ENCODE results near the gene CDCA3. TPM values are rescaled to one million over a fixed set of nuclear protein-coding genes. Genes with fewer than 3 reads are reported as not detected.
A peak's percentile ranks its signal among the peaks of the same experiment; 100 is the strongest.
"Not testable (repeated sequence)": the region's sequence is repeated elsewhere in the genome, so short reads cannot be mapped to it uniquely, and the experiment has no call there.

CDCA3 gene
- total and polyA plus RNA-seq, 8 donors: 0.08 to 1.2 (median 0.73) TPM

DNA sequence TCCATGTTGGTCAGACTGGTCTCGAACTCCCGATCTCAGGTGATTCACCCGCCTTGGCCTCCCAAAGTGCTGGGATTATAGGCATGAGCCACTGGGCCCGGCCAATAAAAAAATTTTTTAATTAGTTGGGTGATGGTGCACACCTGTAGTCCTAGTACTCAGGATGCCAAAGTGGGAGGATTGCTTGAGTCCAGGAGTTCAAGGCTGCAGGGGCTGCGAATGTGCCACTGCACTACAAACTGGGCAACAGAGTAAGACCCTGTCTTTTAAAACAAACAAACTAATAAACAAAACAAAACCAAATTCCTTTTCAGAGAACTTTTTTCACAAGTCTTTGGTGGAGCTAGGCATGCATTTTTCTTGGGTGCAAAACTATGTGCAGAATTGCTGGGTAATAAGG is 32.2 kb upstream of the CDCA3 start:
- intact Hi-C loops (cut with DNase I): no loop called here
- 94 to 96% methylated on average over 5 of the region's 5 CpGs for WGBS, 2 donors
- FAIRE-seq: no peak
- no peak for TF ChIP-seq CTCF (IDR thresholded peaks at IDR 0.05)
- ATAC-seq: no peak
- Histone ChIP-seq H3K4me1 (peaks cover 0 to 4% (median 0%) of the 10 kb centered on the region in 3 donors), H3K27ac (no peak overlapping the region), H3K36me3 (no peaks in the 10 kb centered on the region), H3K4me3 (no peak overlapping the region), H3K9me3 (no peaks in the 10 kb centered on the region), H3K27me3 (no peaks in the 10 kb centered on the region)
- no peak for DNase-seq

- H3K36me3 ChIP-seq; H3K4me1 ChIP-seq; FAIRE-seq; H3K4me3 ChIP-seq; H3K27me3 ChIP-seq; DNase-seq; intact Hi-C loops (cut with DNase I); H3K27ac ChIP-seq; ATAC-seq; H3K9me3 ChIP-seq: not testable (repeated sequence)
- 88 to 95% methylated on average over 11 of the region's 11 CpGs for WGBS, 2 donors
Observed at GRCh38 chr12:6879824-6880223, 28.7 kb upstream of the CDCA3 start.

- DNase-seq: peak in 1 of 6 donors; percentile 11
- intact Hi-C loops (cut with DNase I); H3K9me3 ChIP-seq; H3K27me3 ChIP-seq; ATAC-seq; FAIRE-seq: not testable (repeated sequence)
- peaks cover 0 to 11% (median 0%) of the 10 kb centered on the region in 3 donors for H3K36me3 ChIP-seq
- WGBS, 2 donors: 51 to 53% methylated on average over 9 of the region's 9 CpGs
- peak overlapping the region; percentile 67 to 82 (median 78) for H3K4me3 ChIP-seq
- H3K4me1 ChIP-seq: peaks cover 7 to 19% (median 9%) of the 10 kb centered on the region in 3 donors
- H3K27ac ChIP-seq: peak overlapping the region in 3 of 4 donors; percentile 53 to 81 (median 74)
Observed at GRCh38 chr12:6874015-6874368, 22.9 kb upstream of the CDCA3 start.

GRCh38 chr12:6873094-6874014 is 22.3 kb upstream of the CDCA3 start, which contains the start of gene SPSB2:
Gene SPSB2 (minus strand): TSS chr12:6873303. CDS start chr12:6872901, 402 bp downstream.
- Histone ChIP-seq H3K36me3 (peaks cover 0 to 11% (median 0%) of the 10 kb centered on the region in 3 donors), H3K4me1 (peaks cover 9 to 23% (median 13%) of the 10 kb centered on the region in 3 donors), H3K27ac (peak within 1 kb of the TSS; percentile 31 to 81 (median 64)), H3K4me3 (peak within 1 kb of the TSS; percentile 67 to 82 (median 78)), H3K9me3 (no peaks in the 10 kb centered on the region), H3K27me3 (no peaks in the 10 kb centered on the region)
- peak; percentile 91 to 94 (median 92) for ATAC-seq
- FAIRE-seq: no peak
- 0 to 1% methylated on average over 46 to 66 of the region's 66 CpGs for WGBS, 2 donors
- TF ChIP-seq CTCF (IDR thresholded peaks at IDR 0.05): no peak
- peak; percentile 97 to 100 (median 98) for DNase-seq
- intact Hi-C loops (cut with DNase I): no loop called here

DNA sequence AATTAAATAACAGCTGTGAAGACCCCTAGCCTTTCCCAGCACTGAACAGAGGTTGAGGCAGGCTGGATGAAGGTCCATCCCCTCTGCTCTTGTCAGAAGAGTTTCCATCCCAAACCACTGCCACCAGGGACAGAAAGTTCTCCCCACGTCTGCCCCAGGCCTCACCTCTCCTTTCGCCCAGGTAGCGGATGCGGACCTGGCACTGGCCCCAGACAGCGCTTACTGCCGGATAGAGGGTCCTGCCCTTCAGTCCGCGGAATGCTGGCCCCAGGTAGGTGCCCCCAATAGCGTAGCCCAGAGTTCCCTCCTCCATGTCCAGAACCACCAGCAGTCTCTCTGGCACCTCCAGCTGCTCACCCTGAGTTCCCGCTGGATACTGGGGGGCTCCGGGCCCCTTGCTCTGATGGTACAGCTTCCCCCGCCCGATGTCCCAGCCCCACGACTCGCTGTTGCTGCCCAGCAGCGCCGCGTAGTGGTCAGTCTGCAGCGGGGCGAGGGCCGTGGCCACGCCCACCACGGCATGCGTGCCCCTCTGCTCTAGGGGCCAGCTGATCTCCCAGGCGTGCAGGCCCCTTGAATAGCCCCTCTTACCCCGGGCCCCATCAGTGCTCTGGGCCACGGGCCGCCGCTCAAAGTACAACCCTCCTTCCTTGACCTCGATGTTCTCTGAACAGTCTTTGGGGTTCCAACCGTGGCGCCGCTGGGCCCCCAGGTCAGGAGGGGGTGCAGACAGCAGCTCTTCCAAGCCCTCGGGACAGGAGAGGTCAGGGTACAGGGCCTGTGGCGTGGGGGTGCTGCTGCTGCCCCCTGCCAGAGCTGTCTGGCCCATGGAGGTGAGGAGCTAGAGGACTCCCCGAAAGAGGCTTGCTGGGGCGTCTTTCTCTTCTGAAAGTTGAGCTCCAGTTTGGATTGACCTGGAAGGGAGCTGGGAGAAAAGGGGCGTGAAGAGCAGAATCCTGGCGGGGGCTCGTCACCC is 21.3 kb upstream of the CDCA3 start:
- 1 to 2% methylated on average over 39 to 40 of the region's 40 CpGs for WGBS, 2 donors
- Histone ChIP-seq H3K27ac (peak overlapping the region; percentile 31 to 74 (median 52)), H3K27me3 (no peaks in the 10 kb centered on the region), H3K36me3 (peaks cover 0 to 11% (median 0%) of the 10 kb centered on the region in 3 donors), H3K4me3 (peak overlapping the region; percentile 67 to 82 (median 78)), H3K4me1 (peaks cover 9 to 23% (median 14%) of the 10 kb centered on the region in 3 donors), H3K9me3 (no peaks in the 10 kb centered on the region)
- DNase-seq: peak; percentile 76 to 96 (median 88)
- peak; percentile 67 to 83 (median 78) for ATAC-seq
- TF ChIP-seq CTCF (IDR thresholded peaks at IDR 0.05): peak; percentile 95 to 98 (median 96)
- FAIRE-seq: no peak
- intact Hi-C loops (cut with DNase I): no loop called here
